ENCODE measurements around the gene HERC4. TPM values are rescaled to one million over a fixed set of nuclear protein-coding genes. Genes with fewer than 3 reads are reported as not detected.

HERC4 gene
- polyA plus RNA-seq, 1 donor: 43.0 TPM

GRCh38 chr10:67933199-67933598, 141.9 kb downstream of the HERC4 start:
- Histone ChIP-seq H3K9me3 (ENCODE audit: control insufficient read depth, low read depth, low read length) (no peaks in the 10 kb centered on the region), H3K27me3 (ENCODE audit: control insufficient read depth, insufficient read depth, low read length) (no peaks in the 10 kb centered on the region), H3K36me3 (ENCODE audit: control insufficient read depth, insufficient read depth, low read length) (peaks cover 45% of the 10 kb centered on the region), H3K4me3 (ENCODE audit: low read length) (no peak overlapping the region), H3K27ac (ENCODE audit: low read length) (no peak overlapping the region), H3K4me1 (ENCODE audit: control insufficient read depth, insufficient read depth, low read length) (no peaks in the 10 kb centered on the region)
- WGBS (ENCODE audit: insufficient coverage, low lambda C conversion rate): 89% methylated on average over 1 of the region's 2 CpGs
- no peak for DNase-seq

- Histone ChIP-seq H3K9me3 (ENCODE audit: control insufficient read depth, low read depth, low read length) (no peaks in the 10 kb centered on the region), H3K27ac (ENCODE audit: low read length) (no peak overlapping the region), H3K4me3 (ENCODE audit: low read length) (no peak overlapping the region), H3K4me1 (ENCODE audit: control insufficient read depth, insufficient read depth, low read length) (no peaks in the 10 kb centered on the region), H3K27me3 (ENCODE audit: control insufficient read depth, insufficient read depth, low read length) (no peaks in the 10 kb centered on the region), H3K36me3 (ENCODE audit: control insufficient read depth, insufficient read depth, low read length) (peaks cover 41% of the 10 kb centered on the region)
- no CpG with 5 or more reads among the region's 1 CpG for WGBS (ENCODE audit: insufficient coverage, low lambda C conversion rate)
- no peak for DNase-seq
Measured at GRCh38 chr10:67926951-67927350, 148.1 kb downstream of the HERC4 start.

GRCh38 chr10:67925449-67926005, 149.6 kb downstream of the HERC4 start:
- H3K27ac ChIP-seq (ENCODE audit: low read length): no peak overlapping the region
- no peak for DNase-seq
- WGBS (ENCODE audit: insufficient coverage, low lambda C conversion rate): no CpG with 5 or more reads among the region's 1 CpG

GRCh38 chr10:67924136-67924535, 150.9 kb downstream of the HERC4 start:
- DNase-seq: no peak
- Histone ChIP-seq H3K9me3 (ENCODE audit: control insufficient read depth, low read depth, low read length) (no peaks in the 10 kb centered on the region), H3K4me3 (ENCODE audit: low read length) (no peak overlapping the region), H3K36me3 (ENCODE audit: control insufficient read depth, insufficient read depth, low read length) (peaks cover 24% of the 10 kb centered on the region), H3K27ac (ENCODE audit: low read length) (no peak overlapping the region), H3K27me3 (ENCODE audit: control insufficient read depth, insufficient read depth, low read length) (no peaks in the 10 kb centered on the region), H3K4me1 (ENCODE audit: control insufficient read depth, insufficient read depth, low read length) (no peaks in the 10 kb centered on the region)
- WGBS (ENCODE audit: insufficient coverage, low lambda C conversion rate): no CpG with 5 or more reads among the region's 3 CpGs

More at GRCh38 chr10:67925449-67926005, 149.6 kb downstream of the HERC4 start:
- no peaks in the 10 kb centered on the region for H3K9me3 ChIP-seq (ENCODE audit: control insufficient read depth, low read depth, low read length)
- H3K4me1 ChIP-seq (ENCODE audit: control insufficient read depth, insufficient read depth, low read length): no peaks in the 10 kb centered on the region
- H3K4me3 ChIP-seq (ENCODE audit: low read length): no peak overlapping the region
- H3K27me3 ChIP-seq (ENCODE audit: control insufficient read depth, insufficient read depth, low read length): no peaks in the 10 kb centered on the region
- peaks cover 30% of the 10 kb centered on the region for H3K36me3 ChIP-seq (ENCODE audit: control insufficient read depth, insufficient read depth, low read length)

- peaks cover 24% of the 10 kb centered on the region for H3K36me3 ChIP-seq (ENCODE audit: control insufficient read depth, insufficient read depth, low read length)
- H3K4me3 ChIP-seq (ENCODE audit: low read length): no peak overlapping the region
- no peaks in the 10 kb centered on the region for H3K9me3 ChIP-seq (ENCODE audit: control insufficient read depth, low read depth, low read length)
- H3K27me3 ChIP-seq (ENCODE audit: control insufficient read depth, insufficient read depth, low read length): no peaks in the 10 kb centered on the region
- DNase-seq: no peak
- WGBS (ENCODE audit: insufficient coverage, low lambda C conversion rate): 90% methylated on average over 1 of the region's 5 CpGs
- H3K4me1 ChIP-seq (ENCODE audit: control insufficient read depth, insufficient read depth, low read length): no peaks in the 10 kb centered on the region
- H3K27ac ChIP-seq (ENCODE audit: low read length): no peak overlapping the region
Measured at GRCh38 chr10:67923551-67923950, 151.5 kb downstream of the HERC4 start.

GRCh38 chr10:67921065-67921464, 154.0 kb downstream of the HERC4 start:
- no CpG with 5 or more reads among the region's 1 CpG for WGBS (ENCODE audit: insufficient coverage, low lambda C conversion rate)
- no peak for DNase-seq
- Histone ChIP-seq H3K9me3 (ENCODE audit: control insufficient read depth, low read depth, low read length) (no peaks in the 10 kb centered on the region), H3K4me1 (ENCODE audit: control insufficient read depth, insufficient read depth, low read length) (no peaks in the 10 kb centered on the region), H3K27me3 (ENCODE audit: control insufficient read depth, insufficient read depth, low read length) (no peaks in the 10 kb centered on the region), H3K27ac (ENCODE audit: low read length) (no peak overlapping the region), H3K36me3 (ENCODE audit: control insufficient read depth, insufficient read depth, low read length) (peaks cover 23% of the 10 kb centered on the region), H3K4me3 (ENCODE audit: low read length) (no peak overlapping the region)

- WGBS (ENCODE audit: insufficient coverage, low lambda C conversion rate): 100% methylated on average over 1 of the region's 1 CpG
- peaks cover 37% of the 10 kb centered on the region for H3K36me3 ChIP-seq (ENCODE audit: control insufficient read depth, insufficient read depth, low read length)
- no peak for DNase-seq
- no peaks in the 10 kb centered on the region for H3K9me3 ChIP-seq (ENCODE audit: control insufficient read depth, low read depth, low read length)
- H3K27ac ChIP-seq (ENCODE audit: low read length): no peak overlapping the region
- no peak overlapping the region for H3K4me3 ChIP-seq (ENCODE audit: low read length)
- H3K4me1 ChIP-seq (ENCODE audit: control insufficient read depth, insufficient read depth, low read length): no peaks in the 10 kb centered on the region
- no peaks in the 10 kb centered on the region for H3K27me3 ChIP-seq (ENCODE audit: control insufficient read depth, insufficient read depth, low read length)
Measured at GRCh38 chr10:67917679-67918078, 157.4 kb downstream of the HERC4 start.

GRCh38 chr10:67917169-67917568, 157.9 kb downstream of the HERC4 start:
- no peaks in the 10 kb centered on the region for H3K9me3 ChIP-seq (ENCODE audit: control insufficient read depth, low read depth, low read length)
- peaks cover 39% of the 10 kb centered on the region for H3K36me3 ChIP-seq (ENCODE audit: control insufficient read depth, insufficient read depth, low read length)
- 92% methylated on average over 2 of the region's 2 CpGs for WGBS (ENCODE audit: insufficient coverage, low lambda C conversion rate)
- H3K27me3 ChIP-seq (ENCODE audit: control insufficient read depth, insufficient read depth, low read length): no peaks in the 10 kb centered on the region
- DNase-seq: no peak
- no peaks in the 10 kb centered on the region for H3K4me1 ChIP-seq (ENCODE audit: control insufficient read depth, insufficient read depth, low read length)
- H3K4me3 ChIP-seq (ENCODE audit: low read length): no peak overlapping the region
- H3K27ac ChIP-seq (ENCODE audit: low read length): no peak overlapping the region

- H3K27ac ChIP-seq (ENCODE audit: low read length): no peak overlapping the region
- H3K4me3 ChIP-seq (ENCODE audit: low read length): no peak overlapping the region
- peaks cover 55% of the 10 kb centered on the region for H3K36me3 ChIP-seq (ENCODE audit: control insufficient read depth, insufficient read depth, low read length)
- no peak for DNase-seq
- WGBS (ENCODE audit: insufficient coverage, low lambda C conversion rate): no CpG with 5 or more reads among the region's 8 CpGs
- no peaks in the 10 kb centered on the region for H3K27me3 ChIP-seq (ENCODE audit: control insufficient read depth, insufficient read depth, low read length)
- no peaks in the 10 kb centered on the region for H3K9me3 ChIP-seq (ENCODE audit: control insufficient read depth, low read depth, low read length)
- no peaks in the 10 kb centered on the region for H3K4me1 ChIP-seq (ENCODE audit: control insufficient read depth, insufficient read depth, low read length)
Measured at GRCh38 chr10:67914777-67915340, 160.2 kb downstream of the HERC4 start.

GRCh38 chr10:67912331-67912946, 162.6 kb downstream of the HERC4 start:
- no peaks in the 10 kb centered on the region for H3K9me3 ChIP-seq (ENCODE audit: control insufficient read depth, low read depth, low read length)
- no peaks in the 10 kb centered on the region for H3K27me3 ChIP-seq (ENCODE audit: control insufficient read depth, insufficient read depth, low read length)
- peaks cover 67% of the 10 kb centered on the region for H3K36me3 ChIP-seq (ENCODE audit: control insufficient read depth, insufficient read depth, low read length)
- 100% methylated on average over 1 of the region's 2 CpGs for WGBS (ENCODE audit: insufficient coverage, low lambda C conversion rate)
- no peaks in the 10 kb centered on the region for H3K4me1 ChIP-seq (ENCODE audit: control insufficient read depth, insufficient read depth, low read length)
- H3K27ac ChIP-seq (ENCODE audit: low read length): no peak overlapping the region
- no peak overlapping the region for H3K4me3 ChIP-seq (ENCODE audit: low read length)
- DNase-seq: no peak

- H3K36me3 ChIP-seq (ENCODE audit: control insufficient read depth, insufficient read depth, low read length): peaks cover 45% of the 10 kb centered on the region
- 90% methylated on average over 2 of the region's 7 CpGs for WGBS (ENCODE audit: insufficient coverage, low lambda C conversion rate)
- no peak overlapping the region for H3K27ac ChIP-seq (ENCODE audit: low read length)
- H3K4me1 ChIP-seq (ENCODE audit: control insufficient read depth, insufficient read depth, low read length): no peaks in the 10 kb centered on the region
- no peaks in the 10 kb centered on the region for H3K9me3 ChIP-seq (ENCODE audit: control insufficient read depth, low read depth, low read length)
- no peaks in the 10 kb centered on the region for H3K27me3 ChIP-seq (ENCODE audit: control insufficient read depth, insufficient read depth, low read length)
- DNase-seq: no peak
- H3K4me3 ChIP-seq (ENCODE audit: low read length): no peak overlapping the region
Measured at GRCh38 chr10:67903581-67903980, 171.5 kb downstream of the HERC4 start.
